ENCODE results near the gene FLYWCH2.
"Not testable (repeated sequence)": the region's sequence is repeated elsewhere in the genome, so short reads cannot be mapped to it uniquely, and the experiment has no call there.

FLYWCH2 gene

DNA sequence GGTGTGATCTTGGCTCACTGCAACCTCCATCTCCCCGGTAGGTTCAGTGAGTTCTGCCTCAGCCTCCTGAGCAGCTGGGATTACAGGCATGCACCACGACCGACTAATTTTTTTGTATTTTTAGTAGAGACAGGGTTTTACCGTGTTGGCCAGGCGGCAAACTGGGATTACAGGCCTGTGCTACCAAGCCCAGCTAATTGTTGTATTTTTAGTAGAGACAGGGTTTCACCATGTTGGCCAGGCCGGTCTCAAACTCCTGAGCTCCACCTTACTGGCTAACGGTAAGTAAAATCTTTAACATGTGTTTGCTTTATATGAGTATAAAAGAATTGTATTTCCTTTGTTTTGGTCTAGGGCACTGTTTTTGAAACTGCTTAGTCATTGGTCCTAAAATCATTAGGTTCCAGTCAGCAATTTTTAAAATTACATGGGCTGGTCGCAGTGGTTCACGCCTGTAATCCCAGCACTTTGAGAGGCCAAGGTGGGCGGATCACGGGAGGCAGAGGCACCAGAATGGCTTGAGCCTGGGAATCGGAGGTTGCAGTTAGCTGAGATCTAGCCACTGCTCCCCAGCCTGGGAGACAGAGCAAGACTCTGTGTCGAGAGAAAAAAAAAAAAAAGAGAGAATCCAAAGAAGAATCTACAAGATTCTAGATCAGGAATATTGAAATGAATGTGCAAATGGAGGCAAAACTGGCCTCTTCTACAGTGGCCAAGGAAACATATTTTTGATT, 32.3 kb downstream of the FLYWCH2 start:
- DNase-seq, result no peak

DNA sequence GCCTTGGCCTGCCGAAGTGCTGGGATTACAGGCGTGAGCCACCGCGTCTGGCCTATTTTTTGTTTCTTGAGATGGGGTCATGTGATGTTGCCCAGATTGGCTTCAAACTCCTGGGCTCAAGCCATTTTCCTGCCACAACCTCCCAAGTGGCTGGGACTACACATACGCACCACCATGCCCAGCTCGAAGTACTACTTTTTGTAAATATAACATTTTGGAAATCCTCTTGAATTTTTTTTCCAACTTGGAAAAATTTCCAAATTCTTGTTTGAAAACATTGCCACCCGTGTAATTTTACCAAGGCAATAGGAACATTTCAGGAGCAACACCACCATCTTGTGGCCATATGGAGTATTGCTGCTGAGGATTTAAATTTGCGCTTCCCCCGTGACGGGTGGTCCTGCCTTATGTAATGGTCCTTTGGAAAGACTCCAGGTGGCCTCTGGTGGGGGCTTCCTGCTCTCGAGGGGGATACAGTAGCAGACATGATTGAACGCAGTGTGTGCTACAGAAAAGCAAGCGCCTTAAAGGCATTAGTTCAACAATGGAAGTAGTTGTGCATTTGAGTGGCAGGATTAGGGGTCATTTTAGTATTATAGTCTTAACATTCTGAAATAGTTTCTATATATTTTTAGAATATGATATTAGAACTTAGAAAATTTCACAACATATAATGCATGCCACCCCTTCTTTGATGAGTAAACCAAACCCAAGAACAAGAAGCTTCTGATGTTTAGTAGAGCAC, 36.7 kb downstream of the FLYWCH2 start:
- DNase-seq, result peak; percentile 55

GRCh38 chr16:2923481-2923880, 40.5 kb downstream of the FLYWCH2 start:
- DNase-seq, result no peak

DNA sequence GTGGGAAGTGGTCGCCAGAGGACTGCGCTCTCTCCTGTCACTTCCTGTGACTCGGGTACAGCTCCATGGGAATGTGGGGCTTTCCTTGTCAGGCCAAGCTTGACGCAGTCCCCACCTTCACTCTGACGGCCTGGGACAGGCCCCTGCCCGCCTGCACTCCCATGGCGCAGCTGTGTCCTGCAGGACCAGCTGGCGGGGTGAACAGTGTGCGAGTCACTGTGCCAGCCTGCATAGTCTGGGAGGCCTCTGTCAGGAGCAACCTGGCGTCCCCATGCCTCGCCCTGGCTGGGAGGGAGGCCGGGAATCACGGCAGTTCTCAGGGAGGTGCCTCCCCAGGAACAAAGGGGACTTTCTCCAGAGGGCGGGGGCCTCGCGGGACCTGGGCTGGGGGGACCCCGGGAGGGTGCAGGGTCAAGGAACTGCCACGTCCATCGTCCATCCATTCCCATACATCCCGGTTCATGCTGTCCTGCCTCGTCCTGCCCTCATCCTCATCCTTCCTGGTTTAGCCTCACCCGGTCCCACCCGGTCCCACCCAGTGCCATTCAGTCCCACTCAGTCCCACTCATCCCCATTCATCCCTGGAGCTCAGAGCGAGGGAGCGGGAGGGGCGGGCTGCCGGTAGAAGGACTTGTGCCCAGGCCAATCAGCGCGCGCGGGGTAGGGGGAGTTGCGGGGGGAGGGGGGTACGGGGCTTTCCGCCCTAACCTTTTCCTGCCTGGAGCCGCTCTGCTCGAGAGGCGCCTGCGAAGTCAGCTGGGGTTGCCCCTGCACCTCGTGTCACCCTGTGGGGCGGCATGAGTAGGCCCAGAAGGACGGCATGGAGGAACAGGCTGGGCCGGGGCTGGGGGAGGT, 42.1 kb downstream of the FLYWCH2 start:
- no peak for DNase-seq

- DNase-seq, result no peak
These were observed 43.1 kb downstream of the FLYWCH2 start for GRCh38 chr16:2925951-2926649.

DNA sequence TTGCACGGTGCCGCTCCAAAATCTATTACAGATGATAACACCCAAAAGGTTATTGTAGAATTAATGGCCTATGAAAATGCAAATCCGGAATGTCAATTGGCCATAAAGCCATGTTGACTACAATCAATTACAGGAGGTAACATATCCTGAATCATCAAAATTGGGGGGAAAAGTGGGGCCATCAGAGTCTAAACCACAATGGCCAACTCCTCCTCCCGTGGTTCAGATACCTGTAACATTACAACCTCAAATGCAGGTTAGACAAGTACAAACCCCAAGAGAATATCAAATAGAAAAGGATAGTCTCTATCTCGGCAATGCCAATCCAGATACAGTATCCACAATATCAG, 43.6 kb downstream of the FLYWCH2 start:
- DNase-seq, result no peak

GRCh38 chr16:2927010-2927646, 44.1 kb downstream of the FLYWCH2 start:
- DNase-seq, result peak; percentile 85

DNA sequence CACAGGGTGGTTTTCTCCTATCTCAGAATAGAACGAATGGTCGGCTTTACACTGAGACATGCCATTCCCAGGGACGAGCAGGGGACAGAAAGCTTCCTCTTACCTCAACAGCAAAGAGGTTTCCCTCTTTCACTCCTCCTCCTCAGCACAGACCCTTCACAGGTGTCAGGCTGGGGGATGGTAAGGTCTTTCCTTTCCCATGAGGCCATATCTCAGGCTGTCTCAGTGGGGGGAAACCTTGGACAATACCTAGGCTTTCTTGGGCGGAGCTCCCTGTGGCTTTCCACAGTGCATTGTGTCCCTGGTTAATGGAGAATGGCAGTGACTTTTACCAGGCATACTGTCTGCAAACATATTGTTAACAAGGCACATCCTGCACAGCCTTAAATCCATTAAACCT, 45.1 kb downstream of the FLYWCH2 start:
- not testable (repeated sequence) for DNase-seq

DNA sequence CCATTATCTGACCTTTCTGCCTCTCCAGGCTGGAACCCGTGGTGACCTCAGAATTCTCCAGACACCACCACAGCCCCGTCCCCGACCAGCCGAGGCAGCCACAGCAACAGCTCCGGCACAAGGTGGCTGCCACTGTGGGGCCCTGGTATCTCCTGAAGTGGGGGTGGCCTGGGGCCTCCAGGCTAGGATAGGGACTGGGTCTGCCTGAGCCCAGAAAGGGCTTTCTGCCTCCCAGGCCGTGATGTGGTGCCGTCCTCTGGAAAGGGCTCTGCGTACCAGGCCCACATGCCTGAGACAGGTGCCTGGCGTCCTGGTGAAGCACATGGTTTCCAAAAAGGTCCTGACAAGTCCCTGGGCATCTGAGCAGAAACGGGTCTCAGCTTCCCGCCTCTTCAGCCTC, 45.8 kb downstream of the FLYWCH2 start:
- no peak for DNase-seq

DNA sequence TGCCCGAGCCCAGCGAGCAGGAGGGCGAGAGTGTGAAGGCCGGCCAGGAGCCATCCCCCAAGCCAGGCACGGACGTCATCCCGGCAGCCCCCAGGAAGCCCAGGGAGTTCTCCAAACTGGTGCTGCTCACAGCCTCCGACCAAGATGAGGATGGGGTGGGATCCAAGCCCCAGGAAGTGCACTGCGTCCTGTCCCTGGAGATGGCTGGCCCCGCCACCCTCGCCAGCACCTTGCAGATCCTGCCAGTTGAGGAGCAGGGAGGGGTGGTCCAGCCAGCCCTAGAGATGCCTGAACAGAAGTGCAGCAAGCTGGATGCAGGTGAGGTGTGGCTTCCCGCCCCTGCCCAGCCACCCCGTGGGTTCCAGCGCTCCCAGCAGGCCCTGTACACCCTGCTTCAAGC, 46.7 kb downstream of the FLYWCH2 start:
- DNase-seq, result no peak

DNA sequence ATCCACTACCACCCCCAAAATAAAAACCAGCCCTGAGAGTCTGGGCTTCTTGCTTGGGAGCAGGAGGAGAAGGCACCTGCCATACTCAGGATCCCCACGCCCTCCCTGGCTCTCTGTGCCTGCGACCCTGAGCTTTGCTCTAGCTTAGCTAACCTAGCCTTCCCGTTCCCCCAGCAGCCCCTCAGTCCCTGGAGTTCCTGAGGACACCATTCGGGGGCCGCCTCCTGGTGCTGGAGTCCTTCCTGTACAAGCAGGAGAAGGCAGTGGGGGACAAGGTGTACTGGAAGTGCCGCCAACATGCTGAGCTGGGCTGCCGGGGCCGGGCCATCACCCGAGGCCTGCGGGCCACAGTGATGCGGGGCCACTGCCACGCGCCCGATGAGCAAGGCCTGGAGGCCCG, 47.2 kb downstream of the FLYWCH2 start:
- no peak for DNase-seq

DNA sequence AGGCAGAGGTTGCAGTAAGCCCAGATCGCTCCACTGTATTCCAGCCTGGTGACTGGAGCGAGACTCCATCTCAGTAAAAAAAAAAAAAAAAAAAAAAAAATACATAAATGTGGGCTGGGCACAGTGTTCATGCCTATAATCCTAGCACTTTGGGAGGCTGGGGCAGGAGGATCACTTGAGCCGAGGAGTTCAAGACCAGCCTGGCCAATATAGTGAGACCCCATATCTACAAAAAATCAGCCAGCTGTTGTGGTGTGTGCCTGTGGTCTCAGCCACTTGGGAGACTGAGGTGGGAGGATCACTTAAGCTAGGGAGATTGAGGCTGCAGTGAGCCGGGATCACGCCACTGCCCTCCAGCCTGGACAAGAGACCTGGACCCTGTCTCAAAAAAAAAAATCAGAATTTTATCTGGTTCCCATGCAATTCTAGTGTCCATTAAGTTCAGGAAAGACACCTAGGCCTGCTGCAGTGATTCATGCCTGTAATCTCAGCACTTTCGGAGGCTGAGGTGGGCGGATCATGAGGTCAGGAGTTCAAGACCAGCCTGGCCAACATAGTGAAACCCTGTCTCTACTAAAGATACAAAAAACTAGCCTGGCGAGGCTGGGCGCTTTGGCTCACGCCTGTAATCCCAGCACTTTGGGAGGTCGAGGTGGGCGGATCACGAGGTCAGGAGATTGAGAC, 48.4 kb downstream of the FLYWCH2 start:
- DNase-seq, result not testable (repeated sequence)

DNA sequence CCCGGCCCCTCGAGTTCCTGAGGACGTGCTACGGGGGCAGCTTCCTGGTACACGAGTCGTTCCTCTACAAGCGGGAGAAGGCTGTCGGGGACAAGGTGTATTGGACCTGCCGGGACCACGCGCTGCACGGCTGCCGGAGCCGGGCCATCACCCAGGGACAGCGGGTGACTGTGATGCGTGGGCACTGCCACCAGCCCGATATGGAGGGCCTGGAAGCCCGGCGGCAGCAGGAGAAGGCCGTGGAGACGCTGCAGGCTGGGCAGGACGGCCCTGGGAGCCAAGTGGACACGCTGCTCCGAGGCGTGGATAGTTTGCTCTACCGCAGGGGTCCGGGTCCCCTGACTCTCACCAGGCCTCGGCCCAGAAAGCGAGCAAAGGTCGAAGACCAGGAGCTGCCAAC, 50.1 kb downstream of the FLYWCH2 start:
- no peak for DNase-seq

DNA sequence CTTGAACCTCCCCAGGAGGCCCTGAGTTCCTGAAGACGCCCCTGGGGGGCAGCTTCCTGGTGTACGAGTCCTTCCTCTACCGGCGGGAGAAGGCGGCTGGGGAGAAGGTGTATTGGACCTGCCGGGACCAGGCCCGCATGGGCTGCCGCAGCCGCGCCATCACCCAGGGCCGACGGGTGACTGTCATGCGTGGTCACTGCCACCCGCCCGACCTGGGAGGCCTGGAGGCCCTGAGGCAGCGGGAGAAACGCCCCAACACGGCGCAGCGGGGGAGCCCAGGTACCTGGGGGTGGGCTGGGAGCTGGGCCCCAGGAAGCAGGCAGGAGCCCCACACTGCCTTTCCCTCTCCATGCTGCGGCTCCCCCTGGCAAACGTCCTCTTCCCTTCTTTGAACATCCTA, 50.7 kb downstream of the FLYWCH2 start:
- DNase-seq, result no peak

DNA sequence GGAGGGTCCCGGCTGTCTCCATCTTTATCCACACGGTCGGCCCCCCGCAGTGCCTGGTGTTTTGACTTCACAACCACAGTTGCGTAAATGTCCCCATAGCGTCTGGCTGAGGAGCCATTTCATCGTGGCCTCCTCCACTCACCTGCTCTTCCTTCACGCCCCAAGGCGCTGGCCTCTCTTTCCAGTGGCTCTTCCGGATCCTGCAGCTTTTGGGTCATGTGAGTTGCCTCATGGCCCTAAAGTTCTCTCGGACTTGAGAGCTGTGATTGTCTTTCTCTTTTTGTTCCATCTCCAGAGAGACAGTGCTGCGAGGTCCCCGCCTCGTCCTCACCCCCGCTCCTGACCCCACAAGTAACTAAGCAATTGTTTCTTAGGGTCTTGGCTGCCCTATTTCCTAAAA, 51.4 kb downstream of the FLYWCH2 start:
- no peak for DNase-seq

- no peak for DNase-seq
These were observed 53.5 kb downstream of the FLYWCH2 start for GRCh38 chr16:2936436-2937011.

GRCh38 chr16:2937170-2937569, 54.2 kb downstream of the FLYWCH2 start:
- DNase-seq, result no peak

DNA sequence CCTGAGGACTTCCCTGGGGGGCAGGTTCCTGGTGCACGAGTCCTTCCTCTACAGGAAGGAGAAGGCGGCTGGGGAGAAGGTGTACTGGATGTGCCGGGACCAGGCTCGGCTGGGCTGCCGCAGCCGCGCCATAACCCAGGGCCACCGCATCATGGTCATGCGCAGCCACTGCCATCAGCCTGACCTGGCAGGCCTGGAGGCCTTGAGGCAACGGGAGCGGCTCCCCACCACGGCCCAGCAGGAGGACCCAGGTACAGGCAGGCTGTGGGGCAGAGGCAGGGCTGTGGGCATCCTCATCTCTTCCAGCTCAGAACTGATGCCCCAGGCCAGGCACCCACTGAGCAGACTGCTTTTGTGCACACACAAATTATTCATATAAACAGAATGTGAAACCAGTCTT, 55.2 kb downstream of the FLYWCH2 start:
- no peak for DNase-seq

DNA sequence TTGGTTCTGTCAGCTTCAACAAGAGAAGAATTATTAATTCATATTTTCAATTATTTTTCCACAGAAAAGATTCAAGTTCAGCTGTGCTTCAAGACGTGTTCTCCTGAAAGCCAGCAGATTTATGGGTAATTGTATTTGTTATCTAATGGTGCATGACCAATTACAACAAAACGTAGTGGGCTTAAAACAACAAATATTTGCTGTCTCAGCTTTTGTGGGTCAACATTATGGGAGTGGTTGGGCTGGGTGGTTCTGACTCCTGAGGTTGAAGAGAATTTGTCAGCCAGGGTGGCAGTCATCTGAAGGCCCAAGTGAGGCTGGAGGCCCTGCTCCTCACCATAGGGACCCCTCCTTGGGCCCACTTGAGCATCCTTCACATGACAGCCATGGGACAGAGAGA, 57.0 kb downstream of the FLYWCH2 start:
- DNase-seq, result no peak

GRCh38 chr16:2942045-2942444, 59.0 kb downstream of the FLYWCH2 start:
- no peak for DNase-seq

DNA sequence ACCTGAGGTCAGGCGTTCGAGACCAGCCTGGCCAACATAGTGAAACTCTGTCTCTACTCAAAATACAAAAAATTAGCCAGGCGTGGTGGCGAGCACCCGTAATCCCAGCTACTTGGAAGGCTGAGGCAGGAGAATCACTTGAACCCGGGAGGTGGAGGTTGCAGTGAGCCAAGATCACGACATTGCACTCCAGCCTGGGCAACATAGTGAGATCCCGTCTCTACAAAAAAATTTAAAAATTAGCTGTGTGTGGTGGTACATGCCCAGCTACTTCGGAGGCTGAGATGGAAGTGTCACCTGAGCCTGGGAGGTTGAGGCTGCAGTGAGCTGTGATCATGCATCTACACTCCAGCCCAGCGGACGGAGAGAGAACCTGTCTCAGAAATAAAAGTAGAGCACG, 60.7 kb downstream of the FLYWCH2 start:
- DNase-seq, result not testable (repeated sequence)

- no peak for DNase-seq
These were observed 63.6 kb downstream of the FLYWCH2 start for GRCh38 chr16:2946649-2947048.
